OCI-LY3 (cell line): ENCODE data around the gene MCAM.

ENCODE experiments used
- CTCF ChIP-seq: fragments of 200-600, 300-600 bp; sonication (generic); IDR thresholded peaks from 2 replicates; pipeline ENCODE4 v1.5.1; 2014; ENCODE audit warnings: antibody characterized with exemption, low read length, low read depth
- EZH2phosphoT487 ChIP-seq: fragments of 200-600 bp; shearing (Covaris generic); IDR thresholded peaks from 2 replicates; pipeline ENCODE4 v1.6.1; 2018; ENCODE audit warnings: antibody characterized with exemption, mixed run types, low read depth

GRCh38 chr11:119319700-119320239, 2.8 kb upstream of the MCAM start:
- TF ChIP-seq CTCF (no peak), EZH2phosphoT487 (no peak)
